Endothelial cell of umbilical vein (primary cell): ENCODE results near the gene SPOCD1. TPM values are rescaled to one million over a fixed set of nuclear protein-coding genes. Genes with fewer than 3 reads are reported as not detected.

Experiments
- BruUV-seq: library from RNA; stranded (reverse); fragments of 400-500 nt; replicated peaks from 2 replicates; lab custom pipeline; 2021; lab: Mats Ljungman, UMichigan
- CTCF ChIA-PET: fragments of 300-600, 350-600 bp; sonication (Branson Sonifier 250); formaldehyde crosslinking; loops from one replicate; lab custom pipeline; 2021; ENCODE audit warnings: antibody characterized with exemption, inconsistent platforms; lab: Charles Lee
- POLR2A ChIA-PET: fragments of 300-600, 350-600 bp; sonication (Branson Sonifier 250); formaldehyde crosslinking; loops from one replicate; lab custom pipeline; 2021; ENCODE audit warnings: antibody characterized with exemption, inconsistent platforms; lab: Charles Lee
- DNase-seq: peaks from one replicate; pipeline ENCODE4 v3.0.0-alpha.2; 2011; ENCODE audit warnings: low read depth, low spot score
- FAIRE-seq: peaks from 2 replicates; lab custom pipeline; 2011; peaks lifted over from hg19 to GRCh38; lab: Jason Lieb, UNC
- H2AFZ ChIP-seq: 2 replicates; pipeline ENCODE4 v1.6.0; 2012; ENCODE audit warnings: low read depth, low read length, control low read depth, inconsistent platforms
- H3K27ac ChIP-seq: 2 replicates; pipeline ENCODE4 v1.5.1; 2011; ENCODE audit warnings: low read depth, mild to moderate bottlenecking, control low read depth, low read length, moderate library complexity; ENCODE audit not compliant: insufficient read depth
- H3K27me3 ChIP-seq, 2 experiments: 2 replicates each; pipeline versions ENCODE4 v1.6.0 to v1.6.1; 2011; ENCODE audit warnings: low read length in 2 of 2, mixed read lengths in 1 of 2; ENCODE audit not compliant: control insufficient read depth in 2 of 2, insufficient read depth in 2 of 2
- H3K36me3 ChIP-seq, 2 experiments: 2 replicates in 1 of 2; 3 replicates in 1 of 2; pipeline ENCODE4 v1.5.1; 2011; ENCODE audit warnings: low read length in 2 of 2, mild to moderate bottlenecking in 1 of 2, moderate library complexity in 1 of 2; ENCODE audit not compliant: control insufficient read depth in 2 of 2, insufficient read depth in 2 of 2; ENCODE audit errors: extremely low read depth in 1 of 2
- H3K4me1 ChIP-seq: 3 replicates; pipeline ENCODE4 v1.5.1; 2011; ENCODE audit warnings: mild to moderate bottlenecking, low read length; ENCODE audit not compliant: control insufficient read depth, insufficient read depth; ENCODE audit errors: extremely low read depth
- H3K4me2 ChIP-seq: 2 replicates; pipeline ENCODE4 v1.6.1; 2011; ENCODE audit warnings: low read length, control low read depth, mixed read lengths; ENCODE audit not compliant: insufficient read depth
- H3K4me3 ChIP-seq, 3 experiments: fragments of 200-600 bp in 1 of 3; sonication (generic), shearing (Covaris generic) in 1 of 3; replicated peaks in 1 of 3; 2 replicates each; pipeline ENCODE4 v1.5.1; 2011 to 2016; ENCODE audit warnings: control low read depth in 3 of 3, low read length in 3 of 3, mild to moderate bottlenecking in 2 of 3, inconsistent platforms in 1 of 3, low read depth in 1 of 3, moderate library complexity in 1 of 3; ENCODE audit not compliant: insufficient read depth in 1 of 3
- H3K79me2 ChIP-seq: 2 replicates; pipeline ENCODE4 v1.6.0; 2012; ENCODE audit warnings: low read length, inconsistent platforms; ENCODE audit not compliant: control insufficient read depth, insufficient read depth
- H3K9ac ChIP-seq: replicated peaks from 2 replicates; pipeline ENCODE3; 2011; ENCODE audit warnings: low read length, control low read depth; ENCODE audit not compliant: insufficient read depth; ENCODE audit errors: extremely low read depth
- H3K9me1 ChIP-seq: replicated peaks from 3 replicates; pipeline ENCODE4 v1.6.0; 2011; ENCODE audit warnings: mild to moderate bottlenecking, low read length; ENCODE audit not compliant: control insufficient read depth, insufficient read depth; ENCODE audit errors: extremely low read depth
- H3K9me3 ChIP-seq: replicated peaks from 2 replicates; pipeline ENCODE4 v1.5.1; 2012; ENCODE audit warnings: low read length, inconsistent platforms; ENCODE audit not compliant: control insufficient read depth, insufficient read depth
- H4K20me1 ChIP-seq: replicated peaks from 2 replicates; pipeline ENCODE3; 2011; ENCODE audit warnings: mild to moderate bottlenecking, low read length; ENCODE audit not compliant: control insufficient read depth, insufficient read depth; ENCODE audit errors: extremely low read depth
- EZH2 ChIP-seq: IDR thresholded peaks from 2 replicates; pipeline ENCODE4 v1.6.1; 2012; ENCODE audit warnings: borderline replicate concordance, low read depth, mild to moderate bottlenecking, moderate library complexity, low read length, inconsistent platforms; ENCODE audit not compliant: severe bottlenecking
- FOS ChIP-seq: IDR thresholded peaks from 2 replicates; pipeline ENCODE4 v1.6.1; 2011; ENCODE audit warnings: mild to moderate bottlenecking, low read length, moderate library complexity, borderline replicate concordance; ENCODE audit not compliant: insufficient read depth
- GATA2 ChIP-seq: IDR thresholded peaks from 2 replicates; pipeline ENCODE4 v1.7.0; 2011; ENCODE audit warnings: low read depth, mild to moderate bottlenecking, moderate library complexity, mixed read lengths, low read length; ENCODE audit not compliant: insufficient read length, insufficient read depth
- JUN ChIP-seq: IDR thresholded peaks from 2 replicates; pipeline ENCODE4 v1.6.1; 2011; ENCODE audit warnings: borderline replicate concordance, low read depth; ENCODE audit not compliant: insufficient read length, insufficient read depth
- MYC ChIP-seq: IDR thresholded peaks from one replicate; pipeline ENCODE4 v1.6.1; 2011; ENCODE audit warnings: mild to moderate bottlenecking, low read depth, low read length
- POLR2A ChIP-seq: IDR thresholded peaks from 2 replicates; pipeline ENCODE4 v1.6.1; 2012; ENCODE audit warnings: low read depth, mild to moderate bottlenecking, control low read depth, low read length
- POLR2AphosphoS5 ChIP-seq: IDR thresholded peaks from 2 replicates; pipeline ENCODE4 v1.6.1; 2012; ENCODE audit warnings: low read depth, mild to moderate bottlenecking, control low read depth, low read length, moderate library complexity; ENCODE audit not compliant: insufficient read depth
- dilution Hi-C: fragments of 300-500 bp; cut with MboI; formaldehyde crosslinking; loops from one replicate; pipeline ENCODE4 v1.15.0; 2019; ENCODE audit warnings: low sequenced_read_pairs; ENCODE audit not compliant: extremely low pct_ligation_motif_present
- intact Hi-C: fragments of 100-400 bp; cut with micrococcal nuclease; formaldehyde crosslinking; loops from one replicate; pipeline ENCODE4 v1.10.0; 2022
- polyA plus RNA-seq, 4 experiments: library from polyadenylated mRNA; depleted of rRNA in 3 of 4; stranded (reverse) in 3 of 4; unstranded in 1 of 4; fragments of >200 nt; gene quantifications; 2 replicates each; pipeline versions ENCODE4 v1.2.1 to v1.2.3, GENCODE V29; 2011 to 2012; ENCODE audit warnings: missing spikeins in 1 of 4
- total RNA-seq: library from RNA; stranded (reverse); gene quantifications from 2 replicates; pipeline ENCODE4 v1.2.3, GENCODE V29; 2021
- TF ChIP-seq, protein P1 (sequence below), 2 donors: IDR thresholded peaks; 1 replicate in 1 of 2; 2 replicates in 1 of 2; pipeline ENCODE4 v1.5.1; 2011; ENCODE audit warnings: low read length in 2 of 2, mild to moderate bottlenecking in 2 of 2, moderate library complexity in 2 of 2, control low read depth in 1 of 2, inconsistent platforms in 1 of 2, low read depth in 1 of 2; ENCODE audit not compliant: insufficient read depth in 1 of 2; ENCODE audit errors: extremely low read depth in 1 of 2
- TF ChIP-seq, protein P2 (sequence below): IDR thresholded peaks from 2 replicates; pipeline ENCODE4 v1.6.1; 2011; ENCODE audit not compliant: insufficient read depth, insufficient read length

Gene SPOCD1
- total and polyA plus RNA-seq, 2 donors (not counting 3 experiments of a cell fraction or from before 2014, with no cell fraction given) = 0.27 to 33.0 TPM

DNA sequence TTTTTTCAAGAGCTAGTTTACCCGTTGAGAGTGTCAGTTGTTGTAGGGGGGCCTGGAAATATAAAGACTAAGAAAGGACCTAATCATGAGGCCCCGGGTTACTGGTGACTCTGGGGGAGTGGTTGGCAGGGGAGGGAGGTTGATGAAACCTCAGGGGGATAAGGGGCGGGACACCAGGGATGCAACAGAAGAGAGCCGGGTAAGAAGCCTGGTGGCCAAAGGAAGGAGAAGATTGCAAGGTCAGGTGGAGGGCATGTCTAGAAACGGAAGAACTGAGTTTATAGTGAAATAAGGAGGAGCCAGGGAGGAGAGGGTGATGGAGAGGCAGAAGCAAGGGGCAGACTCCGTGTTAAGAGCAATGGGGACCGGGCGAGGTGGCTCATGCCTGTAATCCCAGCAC lies 12.5 kb upstream of the SPOCD1 start:
- H4K20me1 ChIP-seq = no peaks in the 10 kb centered on the region
- H3K27ac ChIP-seq = no peak overlapping the region
- no peaks in the 10 kb centered on the region for H3K9me1 ChIP-seq
- H3K9ac ChIP-seq = no peak overlapping the region
- dilution Hi-C loops (no loop called here), intact Hi-C loops (no loop called here)
- no TSS peak for BruUV-seq
- ChIA-PET POLR2A (no interaction called here), CTCF (no interaction called here)
- FAIRE-seq (no peak), DNase-seq (no peak)
- H3K4me2 ChIP-seq = no peak overlapping the region
- H3K27me3 ChIP-seq = no peaks in the 10 kb centered on the region
- no peak overlapping the region for H2AFZ ChIP-seq
- H3K9me3 ChIP-seq = no peaks in the 10 kb centered on the region
- H3K4me1 ChIP-seq = no peaks in the 10 kb centered on the region
- TF ChIP-seq FOS (no peak), JUN (no peak), POLR2AphosphoS5 (no peak)
- no peaks in the 10 kb centered on the region for H3K79me2 ChIP-seq
- no peak overlapping the region for H3K4me3 ChIP-seq
- no peaks in the 10 kb centered on the region for H3K36me3 ChIP-seq

DNA sequence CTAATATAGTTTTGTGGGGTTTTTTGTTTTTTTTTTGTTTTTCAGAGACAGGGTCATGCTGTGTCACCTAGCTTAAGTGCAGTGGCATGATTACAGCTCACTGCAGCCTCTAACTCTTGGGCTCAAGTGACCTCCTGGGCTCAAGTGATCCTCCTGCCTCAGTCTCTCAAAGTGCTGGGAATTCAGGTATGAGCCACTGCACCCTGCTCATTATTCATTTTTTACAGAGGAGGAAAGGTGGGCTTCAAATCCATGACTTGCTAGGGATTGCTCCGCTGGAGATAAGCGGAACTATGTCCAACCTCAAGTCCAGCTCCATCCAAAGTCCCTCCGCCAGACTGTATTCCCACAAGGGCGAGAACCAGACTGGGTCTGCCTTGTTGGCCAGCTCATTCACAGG lies 8.0 kb upstream of the SPOCD1 start:
- H3K27me3 ChIP-seq = no peaks in the 10 kb centered on the region
- no peak overlapping the region for H3K4me2 ChIP-seq
- H2AFZ ChIP-seq = no peak overlapping the region
- no peaks in the 10 kb centered on the region for H4K20me1 ChIP-seq
- DNase-seq = no peak
- H3K9me1 ChIP-seq = no peaks in the 10 kb centered on the region
- no peaks in the 10 kb centered on the region for H3K79me2 ChIP-seq
- no peak overlapping the region for H3K4me3 ChIP-seq
- POLR2A ChIA-PET = no interaction called here
- TF ChIP-seq JUN = no peak
- TF ChIP-seq MYC = no peak
- TF ChIP-seq, protein P1, sequence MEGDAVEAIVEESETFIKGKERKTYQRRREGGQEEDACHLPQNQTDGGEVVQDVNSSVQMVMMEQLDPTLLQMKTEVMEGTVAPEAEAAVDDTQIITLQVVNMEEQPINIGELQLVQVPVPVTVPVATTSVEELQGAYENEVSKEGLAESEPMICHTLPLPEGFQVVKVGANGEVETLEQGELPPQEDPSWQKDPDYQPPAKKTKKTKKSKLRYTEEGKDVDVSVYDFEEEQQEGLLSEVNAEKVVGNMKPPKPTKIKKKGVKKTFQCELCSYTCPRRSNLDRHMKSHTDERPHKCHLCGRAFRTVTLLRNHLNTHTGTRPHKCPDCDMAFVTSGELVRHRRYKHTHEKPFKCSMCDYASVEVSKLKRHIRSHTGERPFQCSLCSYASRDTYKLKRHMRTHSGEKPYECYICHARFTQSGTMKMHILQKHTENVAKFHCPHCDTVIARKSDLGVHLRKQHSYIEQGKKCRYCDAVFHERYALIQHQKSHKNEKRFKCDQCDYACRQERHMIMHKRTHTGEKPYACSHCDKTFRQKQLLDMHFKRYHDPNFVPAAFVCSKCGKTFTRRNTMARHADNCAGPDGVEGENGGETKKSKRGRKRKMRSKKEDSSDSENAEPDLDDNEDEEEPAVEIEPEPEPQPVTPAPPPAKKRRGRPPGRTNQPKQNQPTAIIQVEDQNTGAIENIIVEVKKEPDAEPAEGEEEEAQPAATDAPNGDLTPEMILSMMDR (IDR thresholded peaks at IDR 0.05; ENCODE audit: extremely low read depth in 1 of 2, insufficient read depth in 1 of 2, low read depth in 1 of 2, low read length in 2 of 2) = no peak
- TF ChIP-seq POLR2AphosphoS5 = no peak
- TF ChIP-seq EZH2 = no peak
- TF ChIP-seq FOS = no peak
- no peak for TF ChIP-seq POLR2A
- no peak for TF ChIP-seq GATA2
- TF ChIP-seq, protein P2, sequence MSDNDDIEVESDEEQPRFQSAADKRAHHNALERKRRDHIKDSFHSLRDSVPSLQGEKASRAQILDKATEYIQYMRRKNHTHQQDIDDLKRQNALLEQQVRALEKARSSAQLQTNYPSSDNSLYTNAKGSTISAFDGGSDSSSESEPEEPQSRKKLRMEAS = no peak
- intact Hi-C loops (no loop called here), dilution Hi-C loops (no loop called here)
- no peak for FAIRE-seq
- H3K27ac ChIP-seq = no peak overlapping the region
- CTCF ChIA-PET = interaction anchor here (1.1 to 1.6 kb wide), 4 partner anchors 9 to 148 kb away, joined by 3 to 5 read pairs (median 4); partner anchors contain the start of gene SPOCD1
- H3K9me3 ChIP-seq = no peaks in the 10 kb centered on the region
- BruUV-seq = no TSS peak
- H3K9ac ChIP-seq = no peak overlapping the region
- H3K4me1 ChIP-seq = no peaks in the 10 kb centered on the region
- H3K36me3 ChIP-seq = no peaks in the 10 kb centered on the region
